GM04503 (cell line): ENCODE results near the gene CD9.

ENCODE experiments used
- DNase-seq: peaks from one replicate; pipeline ENCODE4 v3.0.0-alpha.2; 2012; ENCODE audit warnings: low read depth

Gene CD9

DNA sequence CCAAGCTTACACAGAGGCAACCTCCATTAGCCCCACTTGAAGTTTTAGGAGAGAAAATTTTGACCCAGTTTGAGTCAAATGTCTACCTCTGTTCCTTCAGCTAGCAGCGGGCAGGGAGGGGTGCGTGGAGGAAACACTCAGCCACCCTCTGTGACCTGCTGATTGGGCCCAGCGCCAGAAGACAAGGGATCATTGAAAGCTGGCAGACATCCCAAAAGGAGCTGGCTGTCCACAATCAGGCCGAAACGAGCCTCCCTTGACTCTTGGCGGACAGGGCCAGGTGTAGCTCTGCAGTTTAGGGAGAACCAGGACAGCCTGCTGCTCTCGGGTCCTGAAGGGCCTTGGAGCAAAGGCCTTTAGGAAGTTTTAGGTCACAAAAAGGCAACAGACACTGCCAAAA lies 41.3 kb downstream of the CD9 start:
- no peak for DNase-seq

DNA sequence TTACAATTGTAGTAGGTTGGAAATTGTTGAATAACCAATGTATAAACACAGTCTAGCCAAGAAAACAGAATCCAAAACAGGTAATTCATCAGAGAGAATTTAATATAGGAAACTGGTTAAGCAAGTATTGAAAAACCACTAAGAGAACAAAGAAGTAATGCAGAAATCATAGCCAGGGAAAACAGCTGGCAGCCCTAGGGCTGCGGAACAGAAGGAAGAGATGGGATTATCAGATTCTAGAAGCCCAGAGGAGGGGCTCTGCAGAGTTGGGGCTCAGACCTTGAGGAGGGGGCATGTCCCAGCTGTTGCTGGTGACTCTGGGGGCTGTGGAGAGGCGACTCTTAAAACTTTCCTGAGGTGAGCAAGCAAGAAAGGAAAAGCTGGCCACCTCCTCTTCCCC lies 49.4 kb downstream of the CD9 start:
- DNase-seq: no peak

- no peak for DNase-seq
Observed at GRCh38 chr12:6250343-6250742, 50.1 kb downstream of the CD9 start.

DNA sequence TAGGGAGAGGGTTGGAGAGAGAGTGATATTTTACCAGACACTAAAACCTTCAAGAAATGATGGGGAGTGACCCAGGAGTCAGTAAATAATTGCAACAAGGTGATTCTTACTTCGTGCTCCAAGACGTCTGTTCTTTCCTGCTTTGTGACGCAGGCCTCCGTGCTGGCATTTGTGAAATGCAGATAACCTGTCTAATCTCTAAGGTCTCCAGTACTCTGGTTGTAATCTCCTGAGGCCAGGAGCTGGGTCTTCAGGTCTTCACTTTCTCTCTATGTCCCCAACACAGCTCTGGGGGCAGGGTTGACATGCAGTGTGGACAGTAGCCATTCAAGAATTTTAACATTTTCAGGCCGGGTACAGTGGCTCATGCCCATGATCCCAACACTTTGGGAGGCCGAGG lies 53.1 kb downstream of the CD9 start:
- DNase-seq: no peak

GRCh38 chr12:6254491-6254890 lies 54.3 kb downstream of the CD9 start:
- DNase-seq: no peak

GRCh38 chr12:6257007-6257406 lies 56.8 kb downstream of the CD9 start:
- no peak for DNase-seq

DNA sequence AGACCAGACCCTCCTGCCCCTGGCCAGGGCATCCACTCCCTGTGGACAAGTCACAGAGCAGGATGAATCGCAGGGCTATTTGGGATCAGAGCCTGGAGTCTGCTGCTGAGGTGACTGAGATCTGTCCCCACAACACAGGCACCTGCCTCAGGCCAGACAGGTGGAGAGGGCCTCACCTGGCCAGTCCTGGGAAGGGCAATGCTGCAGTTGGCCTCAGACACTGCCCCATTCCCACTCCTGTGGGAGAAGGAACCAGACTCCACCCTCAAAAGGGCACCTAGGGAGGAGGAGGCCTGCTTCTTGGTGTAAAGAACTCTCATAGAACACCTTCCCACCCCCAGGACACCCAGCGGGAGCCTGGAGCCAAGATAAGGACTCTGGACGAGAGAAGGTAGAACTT lies 62.0 kb downstream of the CD9 start:
- DNase-seq: no peak

GRCh38 chr12:6262623-6263022 lies 62.4 kb downstream of the CD9 start:
- no peak for DNase-seq

GRCh38 chr12:6263931-6264330 lies 63.7 kb downstream of the CD9 start:
- DNase-seq: no peak

DNA sequence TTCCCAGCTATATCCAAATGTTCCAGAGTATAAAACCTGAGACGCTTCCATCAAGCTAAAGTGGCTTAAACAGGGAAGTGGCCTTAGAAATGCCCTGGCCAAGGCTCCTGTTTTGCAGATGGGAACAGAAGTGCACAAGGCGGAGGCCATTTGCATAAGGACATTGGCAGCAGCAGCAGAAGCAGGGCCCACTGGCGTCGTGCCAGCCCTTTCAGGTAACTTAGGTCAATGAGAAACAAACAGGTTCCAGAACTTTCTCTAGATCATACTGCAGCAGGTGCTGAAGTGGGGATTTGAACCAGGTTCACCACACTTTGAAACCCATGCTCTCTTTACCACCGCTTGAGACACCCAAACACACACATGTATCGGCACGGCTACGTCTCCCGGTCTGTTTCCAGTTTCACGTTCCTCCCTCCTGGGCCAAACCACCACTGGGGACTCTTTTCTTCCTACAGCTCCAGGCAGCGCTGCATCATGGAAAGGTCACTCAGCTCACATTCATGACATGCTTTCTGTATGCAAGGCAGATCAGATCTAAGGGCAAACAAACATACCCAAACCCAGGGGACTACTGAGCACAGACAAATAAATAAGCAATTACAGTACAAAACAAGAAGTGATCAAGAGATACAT lies 64.3 kb downstream of the CD9 start:
- DNase-seq: no peak

DNA sequence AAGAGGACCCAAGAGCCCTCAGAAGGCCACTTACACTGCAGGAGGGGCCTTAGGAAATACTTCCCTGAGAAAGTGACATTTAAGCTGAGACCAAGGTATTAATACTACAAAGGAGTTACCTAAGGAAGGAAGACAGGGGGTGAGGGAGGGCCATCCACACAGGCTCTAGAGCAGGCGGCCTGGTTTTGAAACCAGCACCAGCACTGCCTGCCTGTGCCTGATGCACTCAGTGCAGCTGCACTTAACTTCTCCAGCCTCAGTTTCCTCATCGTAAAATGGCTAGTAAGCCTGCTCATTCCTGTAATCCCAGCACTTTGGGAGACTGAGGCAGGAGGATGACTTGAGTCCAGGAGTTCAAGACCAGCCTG lies 64.8 kb downstream of the CD9 start:
- DNase-seq: no peak

DNA sequence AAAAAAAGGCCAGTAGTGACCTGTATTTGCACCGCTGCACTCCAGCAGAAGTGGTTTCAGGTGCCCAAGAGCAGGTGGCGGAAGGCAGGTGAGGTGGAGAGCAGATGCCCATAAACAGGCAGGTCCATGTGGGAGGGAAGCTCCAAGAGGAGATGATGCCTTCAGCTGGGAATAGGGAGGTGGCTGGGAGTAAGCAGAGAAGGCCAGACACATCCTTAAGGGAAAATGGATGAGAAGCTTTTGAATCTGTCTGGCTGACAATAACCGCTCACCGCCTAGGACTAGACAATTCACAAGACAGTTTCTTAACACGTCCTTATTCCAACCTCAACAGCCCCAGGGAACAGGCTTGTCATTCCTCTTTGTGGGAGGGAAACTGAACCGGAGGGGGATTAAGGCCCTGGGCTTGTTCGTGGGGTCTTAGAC lies 66.4 kb downstream of the CD9 start:
- no peak for DNase-seq

DNA sequence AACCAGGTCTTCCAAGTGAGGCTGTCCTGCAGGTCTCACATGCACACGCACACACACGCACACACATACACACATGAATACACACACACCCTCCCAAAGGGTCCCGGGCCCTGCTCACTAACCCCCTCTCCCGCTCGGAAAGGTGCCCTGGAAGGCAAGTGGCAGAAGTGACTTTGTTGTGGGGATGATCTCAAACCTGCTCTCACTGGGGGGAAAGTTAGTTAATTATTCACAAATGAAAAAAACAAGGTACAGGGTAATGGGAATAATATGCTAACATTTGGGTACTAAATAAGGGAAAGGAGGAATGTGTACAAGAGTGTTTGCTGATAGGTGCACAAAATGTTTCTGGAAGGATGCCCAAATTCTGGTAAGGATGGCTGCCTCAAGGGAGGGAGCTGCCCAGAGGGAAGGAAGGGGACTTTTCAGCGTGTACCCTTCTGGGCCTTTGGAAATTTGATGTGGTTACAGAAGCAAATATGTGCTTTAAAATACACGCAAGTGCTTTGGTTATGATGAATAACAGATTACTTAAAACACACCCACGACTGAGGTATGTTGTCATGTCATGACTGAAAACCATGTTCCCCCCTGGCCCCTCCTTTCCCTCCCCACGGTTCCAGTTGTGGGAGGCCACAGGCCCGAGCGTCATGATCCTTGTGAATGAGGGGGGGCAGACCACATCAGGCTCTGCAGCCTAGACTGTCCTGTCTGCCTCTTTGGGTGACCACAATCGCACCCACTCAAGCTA lies 66.9 kb downstream of the CD9 start:
- no peak for DNase-seq

- no peak for DNase-seq
Observed at GRCh38 chr12:6268484-6269157, 68.4 kb downstream of the CD9 start.

DNA sequence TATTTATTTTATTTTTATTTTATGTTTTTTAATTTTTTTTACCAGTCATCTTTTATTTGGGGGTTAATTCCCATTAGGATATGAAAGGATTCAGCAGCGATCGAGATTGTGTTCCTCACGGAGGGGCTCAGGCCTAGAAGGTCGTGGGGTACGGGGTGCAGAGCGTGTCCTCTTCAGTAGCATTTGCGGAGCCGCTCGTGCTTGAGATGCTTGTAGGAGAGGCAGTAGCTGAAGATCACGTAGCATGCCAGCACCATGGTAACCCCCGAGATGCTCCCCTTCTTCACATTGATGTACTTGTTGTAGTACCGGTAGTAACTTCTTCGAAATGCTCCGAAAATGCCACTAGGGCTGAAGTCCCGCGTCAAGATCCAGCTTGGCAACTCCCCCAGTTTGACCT lies 69.8 kb downstream of the CD9 start:
- no peak for DNase-seq

DNA sequence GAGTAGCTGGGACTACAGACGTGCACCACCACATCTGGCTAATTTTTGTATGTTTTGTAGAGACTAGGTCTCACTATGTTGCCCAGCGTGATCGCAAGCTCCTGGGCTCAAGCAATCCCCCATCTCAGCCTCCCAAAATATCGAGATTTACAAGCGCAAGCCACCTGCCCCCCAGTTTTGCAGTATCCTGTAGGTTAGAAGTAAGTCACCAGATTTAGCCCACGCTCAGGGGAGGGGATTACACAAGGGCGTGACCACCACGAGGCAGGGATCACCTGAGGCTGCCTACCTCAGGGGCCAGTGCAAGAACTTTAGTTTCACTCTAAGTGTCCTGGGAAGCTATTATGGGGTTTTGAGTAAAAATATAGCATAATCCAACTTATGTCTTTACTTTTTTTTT lies 71.1 kb downstream of the CD9 start:
- no peak for DNase-seq

DNA sequence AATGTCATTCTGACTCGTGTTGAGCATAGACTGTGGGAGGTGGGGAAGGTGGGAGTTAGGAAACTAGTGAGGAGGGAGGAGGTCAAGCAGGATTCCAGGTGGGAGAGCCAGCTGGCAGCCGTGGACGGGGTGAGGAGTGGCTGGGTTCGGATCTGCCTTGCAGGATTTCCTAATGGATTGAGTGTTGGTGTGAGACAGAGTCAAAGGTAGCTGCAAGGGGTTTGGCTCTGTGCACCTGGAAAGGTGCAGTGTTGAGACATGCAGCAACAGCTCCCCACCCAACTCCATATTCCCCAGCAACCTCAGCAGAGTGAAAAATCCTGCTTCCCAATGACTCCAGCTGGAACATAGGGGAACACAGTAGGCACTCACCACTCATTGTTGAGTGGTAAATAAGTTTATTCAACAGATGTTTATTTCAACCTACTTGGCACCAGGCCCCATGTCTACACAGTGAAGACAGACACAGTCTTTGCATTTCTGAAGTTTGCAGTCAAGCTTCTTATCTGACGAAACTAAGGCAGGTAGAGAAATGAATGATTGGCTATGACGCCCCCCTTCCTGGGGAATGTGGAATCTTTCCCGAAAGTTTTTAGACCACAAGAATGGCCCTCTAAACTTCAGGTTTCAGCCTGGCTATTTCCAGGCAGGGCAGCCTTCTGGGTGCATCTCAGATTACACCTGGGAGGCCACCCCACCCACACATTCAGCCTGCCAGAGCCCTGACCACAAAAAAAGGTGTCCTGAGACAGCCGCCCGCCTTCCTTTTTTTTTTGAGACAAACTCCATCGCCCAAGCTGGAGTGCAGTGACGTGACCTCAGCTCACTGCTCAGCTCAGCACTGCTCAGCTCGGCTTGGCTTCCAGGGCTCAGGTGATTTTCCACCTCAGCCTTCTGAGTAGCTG lies 72.4 kb downstream of the CD9 start:
- DNase-seq: no peak

GRCh38 chr12:6273205-6273540 lies 73.0 kb downstream of the CD9 start:
- DNase-seq: no peak

- DNase-seq: no peak
Observed at GRCh38 chr12:6273541-6274230, 73.5 kb downstream of the CD9 start.

- DNase-seq: no peak
Observed at GRCh38 chr12:6274231-6275221, 74.3 kb downstream of the CD9 start.
